GM23248 (cell line): ENCODE results near the gene ZNF497. TPM values are rescaled to one million over a fixed set of nuclear protein-coding genes. Genes with fewer than 3 reads are reported as not detected.

Experiments used
- DNase-seq: peaks from one replicate; pipeline ENCODE4 v3.0.0-alpha.2; 2015
- H2AFZ ChIP-seq: fragments of 200-600 bp; sonication (generic); 2 replicates; pipeline ENCODE4 v1.6.1; 2016; ENCODE audit warnings: antibody characterized with exemption
- H3F3A ChIP-seq: fragments of 200-600 bp; sonication (generic); 2 replicates; pipeline ENCODE4 v1.6.1; 2016; ENCODE audit warnings: mild to moderate bottlenecking, antibody characterized with exemption, mixed run types; ENCODE audit not compliant: insufficient read depth
- H3K27ac ChIP-seq: fragments of 200-600 bp; sonication (generic); 2 replicates; pipeline ENCODE4 v1.5.1; 2016; ENCODE audit warnings: mild to moderate bottlenecking
- H3K27me3 ChIP-seq: fragments of 200-600 bp; sonication (generic); replicated peaks from 2 replicates; pipeline ENCODE4 v1.6.1; 2016; ENCODE audit warnings: mild to moderate bottlenecking; ENCODE audit not compliant: insufficient read depth
- H3K36me3 ChIP-seq: fragments of 200-600 bp; sonication (generic); 2 replicates; pipeline ENCODE4 v1.6.1; 2016; ENCODE audit warnings: low read depth, mild to moderate bottlenecking
- H3K4me1 ChIP-seq: fragments of 200-600 bp; sonication (generic); 2 replicates; pipeline ENCODE4 v1.6.1; 2016; ENCODE audit warnings: mild to moderate bottlenecking; ENCODE audit not compliant: insufficient read depth
- H3K4me2 ChIP-seq: fragments of 200-600 bp; sonication (generic); one replicate; pipeline ENCODE4 v1.6.1; 2016; ENCODE audit warnings: mild to moderate bottlenecking; ENCODE audit not compliant: unreplicated experiment
- H3K4me3 ChIP-seq: fragments of 200-600 bp; sonication (generic); 2 replicates; pipeline ENCODE4 v1.5.1; 2016; ENCODE audit warnings: mild to moderate bottlenecking
- H3K79me2 ChIP-seq: fragments of 200-600 bp; sonication (generic); 2 replicates; pipeline ENCODE4 v1.6.1; 2016; ENCODE audit warnings: mild to moderate bottlenecking; ENCODE audit not compliant: insufficient read depth
- H3K9ac ChIP-seq: fragments of 200-600 bp; sonication (generic); 2 replicates; pipeline ENCODE4 v1.6.1; 2016; ENCODE audit warnings: mild to moderate bottlenecking
- H3K9me2 ChIP-seq: fragments of 200-600 bp; sonication (generic); 2 replicates; pipeline ENCODE4 v1.6.1; 2016; ENCODE audit warnings: mixed run types, mild to moderate bottlenecking, moderate library complexity; ENCODE audit not compliant: insufficient read depth
- H3K9me3 ChIP-seq: fragments of 200-600 bp; sonication (generic); one replicate; pipeline ENCODE4 v1.6.1; 2017; ENCODE audit warnings: low read depth
- H4K20me1 ChIP-seq: fragments of 200-600 bp; sonication (generic); 2 replicates; pipeline ENCODE4 v1.6.0; 2016; ENCODE audit not compliant: insufficient read depth
- EZH2 ChIP-seq: fragments of 200-600 bp; sonication (generic); IDR thresholded peaks from 2 replicates; pipeline ENCODE4 v1.6.1; 2018; ENCODE audit warnings: antibody characterized with exemption, mild to moderate bottlenecking; ENCODE audit not compliant: insufficient read depth, poor library complexity, severe bottlenecking
- EZH2phosphoT487 ChIP-seq: fragments of 200-600 bp; sonication (generic); IDR thresholded peaks from 2 replicates; pipeline ENCODE4 v1.6.1; 2018; ENCODE audit warnings: antibody characterized with exemption, moderate library complexity, mild to moderate bottlenecking, low read depth; ENCODE audit not compliant: insufficient read depth
- WGBS, 2 experiments: methylation state at CpG; one replicate each; pipeline ENCODE4 v1.1.6; 2015 to 2017; ENCODE audit warnings: low lambda C conversion rate in 2 of 2, low coverage in 1 of 2; ENCODE audit errors: missing lambda C conversion rate in 2 of 2; 5-methylcytosine and 5-hydroxymethylcytosine counted together
- in situ Hi-C: fragments of 300-500 bp; cut with MboI; formaldehyde crosslinking; loops from 2 replicates; pipeline ENCODE4 v1.15.0; 2020
- microRNA-seq: library from miRNA; unstranded; fragments of <30 nt; microRNA quantifications from one replicate; pipeline ENCODE4, GENCODE V29; 2016; ENCODE audit warnings: borderline number of aligned reads
- polyA plus RNA-seq: library from polyadenylated mRNA; unstranded; fragments of >200 nt; fragmentation: Nextera tagmentation; extraction: Ambion mirVana; gene quantifications from 2 replicates; pipeline ENCODE4 v1.2.1, GENCODE V29; 2016
- small RNA-seq: library from RNA; depleted of rRNA; stranded (forward); fragments of <200 nt; gene quantifications from one replicate; pipeline ENCODE3, GENCODE V24; 2014; ENCODE audit warnings: low read depth, low replicate concordance
- total RNA-seq: library from RNA; depleted of rRNA; stranded (reverse); fragments of >200 nt; shearing (Covaris generic); gene quantifications from 2 replicates; pipeline ENCODE4 v1.2.3, GENCODE V29; 2014; rRNA removed

ZNF497 gene
- total and polyA plus RNA-seq, 2 experiments from 2014 or later: 0.65 to 0.97 TPM

DNA sequence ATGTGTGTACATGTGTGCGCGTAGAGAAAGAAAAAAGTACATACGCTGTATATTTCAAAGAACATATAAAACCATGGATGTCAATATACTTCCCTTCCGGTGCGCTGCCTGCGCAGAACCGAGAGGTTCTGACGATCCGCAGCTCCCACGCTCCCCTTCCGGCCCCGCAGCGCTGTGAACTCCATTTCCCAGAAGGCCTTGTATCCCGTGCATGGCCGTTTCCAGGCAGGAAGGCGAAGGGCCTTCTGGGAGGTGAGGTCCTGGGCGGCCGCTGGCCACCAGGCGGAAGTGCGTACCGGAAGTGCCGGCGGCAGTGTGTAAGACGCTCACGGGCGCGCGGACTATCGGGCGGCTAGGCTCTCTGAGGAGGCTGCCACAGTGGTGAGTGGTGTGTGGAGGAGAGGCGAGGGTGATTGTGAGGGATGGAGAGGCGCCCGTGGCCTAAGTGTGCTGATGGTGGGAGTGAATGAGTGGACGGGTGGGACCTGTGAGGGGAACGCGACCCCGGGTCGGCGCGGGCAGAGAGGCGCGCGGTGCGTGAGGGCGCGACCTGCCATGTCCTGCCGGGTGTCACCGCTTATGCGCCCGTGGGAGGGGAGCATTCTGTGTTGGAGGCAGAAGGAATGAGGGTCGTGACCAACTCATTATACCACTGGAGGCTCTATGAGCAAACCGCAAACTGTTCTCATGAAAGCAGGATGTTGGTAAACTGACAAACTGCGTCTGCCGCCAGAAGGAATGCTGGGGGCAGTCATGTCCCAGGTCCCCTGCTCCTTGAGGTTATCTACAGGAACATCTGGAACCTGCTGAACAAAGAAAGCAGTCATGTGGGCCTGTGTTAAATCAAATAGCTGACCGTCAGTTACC is 57.3 kb downstream of the ZNF497 start, which contains the start of gene ERVK3-1:
TSS of gene ERVK3-1 (plus strand) at position 313 of the 867 bp plus-strand sequence. CDS start 6,792 bp downstream, outside the sequence.
- Histone ChIP-seq H3K4me3 (peak within 1 kb of the TSS; percentile 89), H2AFZ (peak within 1 kb of the TSS; percentile 93), H3K9me2 (no peaks in the 10 kb centered on the region), H3F3A (peaks cover 24% of the 10 kb centered on the region; the same call in 1 of the 2 replicates), H3K4me2 (peak within 1 kb of the TSS; percentile 88), H3K4me1 (0 out of 2 replicates have a peak, but pooled peaks cover 4% of the 10 kb centered on the region), H4K20me1 (no peaks in the 10 kb centered on the region), H3K27me3 (no peaks in the 10 kb centered on the region), H3K79me2 (peaks cover 81% of the 10 kb centered on the region), H3K9me3 (no peaks in the 10 kb centered on the region), H3K36me3 (peaks cover 20% of the 10 kb centered on the region), H3K27ac (peak within 1 kb of the TSS; percentile 83), H3K9ac (peak within 1 kb of the TSS; percentile 93)
- 1% methylated on average over 51 to 55 of the region's 55 CpGs for WGBS, 2 experiments
- no peak for TF ChIP-seq EZH2
- no peak for TF ChIP-seq EZH2phosphoT487
- peak; percentile 99 for DNase-seq
- in situ Hi-C loops: no loop called here

- H3K27ac ChIP-seq: peak overlapping the region; percentile 83
- TF ChIP-seq EZH2 (no peak), EZH2phosphoT487 (no peak)
- WGBS, 2 experiments: 18 to 19% methylated on average over 7 of the region's 7 CpGs
- H3K9ac ChIP-seq: peak overlapping the region; percentile 93
- in situ Hi-C loops: no loop called here
- no peaks in the 10 kb centered on the region for H3K27me3 ChIP-seq
- DNase-seq: no peak
- peak overlapping the region; percentile 93 for H2AFZ ChIP-seq
- H3K79me2 ChIP-seq: peaks cover 85% of the 10 kb centered on the region
- H3K4me1 ChIP-seq: 0 out of 2 replicates have a peak, but pooled peaks cover 4% of the 10 kb centered on the region
- no peaks in the 10 kb centered on the region for H3K9me2 ChIP-seq
- peak overlapping the region; percentile 89 for H3K4me3 ChIP-seq
- peaks cover 20% of the 10 kb centered on the region for H3K36me3 ChIP-seq
- peaks cover 24% of the 10 kb centered on the region; the same call in 1 of the 2 replicates for H3F3A ChIP-seq
- H3K9me3 ChIP-seq: no peaks in the 10 kb centered on the region
- H4K20me1 ChIP-seq: no peaks in the 10 kb centered on the region
- H3K4me2 ChIP-seq: peak overlapping the region; percentile 88
Measured at GRCh38 chr19:58304748-58305064, 57.8 kb downstream of the ZNF497 start.

Small RNA genes within 50 kb of the gene (microRNA-seq; reads per million reads assigned to microRNA genes)
- gene MIR4754 (not detected), gene MIR6806 (not detected)

Small RNA genes within 50 kb of the gene (small RNA-seq; reads per million reads assigned to genes)
- gene MIR4754 (not detected), gene MIR6806 (not detected), gene RNA5SP473 (not detected)

Other genes with a start within 250 kb of the ZNF497 start
- 10.7 and 15.1 TPM in 2 replicates for gene ZNF329, start 212.0 kb downstream of the ZNF497 start, total RNA-seq
- 1.7 and 2.6 TPM in 2 replicates for gene ZNF329, start 212.0 kb downstream of the ZNF497 start, polyA plus RNA-seq
- 18.2 and 20.8 TPM in 2 replicates for gene ZNF274, start 179.7 kb downstream of the ZNF497 start, total RNA-seq
- gene ZNF274, start 179.7 kb downstream of the ZNF497 start, polyA plus RNA-seq: 16.5 and 18.0 TPM in 2 replicates
- gene ZNF544, start 133.8 kb downstream of the ZNF497 start, total RNA-seq: 32.0 and 37.8 TPM in 2 replicates
- gene ZNF544, start 133.8 kb downstream of the ZNF497 start, polyA plus RNA-seq: 10.9 and 15.9 TPM in 2 replicates
- gene ZNF8, start 83.8 kb downstream of the ZNF497 start, total RNA-seq: 4.0 and 5.7 TPM in 2 replicates
- gene ZNF8, start 83.8 kb downstream of the ZNF497 start, polyA plus RNA-seq: 1.1 and 1.2 TPM in 2 replicates
- gene ERVK3-1, start 57.4 kb downstream of the ZNF497 start, total RNA-seq: 33.7 and 35.0 TPM in 2 replicates
- gene ERVK3-1, start 57.4 kb downstream of the ZNF497 start, polyA plus RNA-seq: 40.2 and 41.3 TPM in 2 replicates
- gene ZSCAN22, start 35.8 kb downstream of the ZNF497 start, total RNA-seq: 1.8 and 3.4 TPM in 2 replicates
- gene ZSCAN22, start 35.8 kb downstream of the ZNF497 start, polyA plus RNA-seq: 1.5 and 2.1 TPM in 2 replicates
- 22.0 and 63.7 TPM in 2 replicates for gene A1BG, start 9.3 kb downstream of the ZNF497 start, total RNA-seq
- gene A1BG, start 9.3 kb downstream of the ZNF497 start, polyA plus RNA-seq: 31.3 and 34.3 TPM in 2 replicates
- 2.5 and 5.3 TPM in 2 replicates for gene ZNF837, start 18.3 kb upstream of the ZNF497 start, total RNA-seq
- 1.4 and 2.2 TPM in 2 replicates for gene ZNF837, start 18.3 kb upstream of the ZNF497 start, polyA plus RNA-seq
- 1,366 and 1,425 TPM in 2 replicates for gene RPS5, start 24.5 kb upstream of the ZNF497 start, total RNA-seq
- gene RPS5, start 24.5 kb upstream of the ZNF497 start, polyA plus RNA-seq: 561 and 565 TPM in 2 replicates
- not detected in 2 replicates for gene RNF225, start 32.9 kb upstream of the ZNF497 start, total RNA-seq
- gene RNF225, start 32.9 kb upstream of the ZNF497 start, polyA plus RNA-seq: not detected in 2 replicates
- 8.5 and 14.6 TPM in 2 replicates for gene ZNF584, start 45.9 kb upstream of the ZNF497 start, total RNA-seq
- 12.7 and 14.0 TPM in 2 replicates for gene ZNF584, start 45.9 kb upstream of the ZNF497 start, polyA plus RNA-seq
- gene ZNF132, start 77.4 kb upstream of the ZNF497 start, total RNA-seq: 6.1 and 6.7 TPM in 2 replicates
- 4.5 and 5.8 TPM in 2 replicates for gene ZNF132, start 77.4 kb upstream of the ZNF497 start, polyA plus RNA-seq
- gene ZNF324B, start 88.9 kb upstream of the ZNF497 start, total RNA-seq: 10.5 TPM in 2 replicates
- 2.1 and 3.0 TPM in 2 replicates for gene ZNF324B, start 88.9 kb upstream of the ZNF497 start, polyA plus RNA-seq
- 16.3 and 19.1 TPM in 2 replicates for gene ZNF324, start 104.3 kb upstream of the ZNF497 start, total RNA-seq
- gene ZNF324, start 104.3 kb upstream of the ZNF497 start, polyA plus RNA-seq: 5.5 and 6.3 TPM in 2 replicates
- gene ZNF446, start 113.6 kb upstream of the ZNF497 start, total RNA-seq: 17.8 and 18.0 TPM in 2 replicates
- 5.8 and 6.4 TPM in 2 replicates for gene ZNF446, start 113.6 kb upstream of the ZNF497 start, polyA plus RNA-seq
- 0.63 and 3.6 TPM in 2 replicates for gene SLC27A5, start 149.2 kb upstream of the ZNF497 start, total RNA-seq
- 5.1 and 6.3 TPM in 2 replicates for gene SLC27A5, start 149.2 kb upstream of the ZNF497 start, polyA plus RNA-seq
- gene ZBTB45, start 157.1 kb upstream of the ZNF497 start, total RNA-seq: 5.9 and 9.0 TPM in 2 replicates
- 16.0 and 17.9 TPM in 2 replicates for gene ZBTB45, start 157.1 kb upstream of the ZNF497 start, polyA plus RNA-seq
- gene TRIM28, start 181.3 kb upstream of the ZNF497 start, total RNA-seq: 263 and 319 TPM in 2 replicates
- gene TRIM28, start 181.3 kb upstream of the ZNF497 start, polyA plus RNA-seq: 61.5 and 62.0 TPM in 2 replicates
- gene CHMP2A, start 192.4 kb upstream of the ZNF497 start, total RNA-seq: 88.6 and 89.2 TPM in 2 replicates
- 186 and 193 TPM in 2 replicates for gene CHMP2A, start 192.4 kb upstream of the ZNF497 start, polyA plus RNA-seq
- 60.3 and 60.4 TPM in 2 replicates for gene UBE2M, start 195.9 kb upstream of the ZNF497 start, total RNA-seq
- 8.7 and 13.9 TPM in 2 replicates for gene UBE2M, start 195.9 kb upstream of the ZNF497 start, polyA plus RNA-seq
- 20.8 and 32.1 TPM in 2 replicates for gene MZF1, start 210.6 kb upstream of the ZNF497 start, total RNA-seq
- 6.7 and 9.0 TPM in 2 replicates for gene MZF1, start 210.6 kb upstream of the ZNF497 start, polyA plus RNA-seq